HCT116 (cell line): ENCODE results near the gene TNFSF13B. TPM values are rescaled to one million over a fixed set of nuclear protein-coding genes. Genes with fewer than 3 reads are reported as not detected.
"Not testable (repeated sequence)": the region's sequence is repeated elsewhere in the genome, so short reads cannot be mapped to it uniquely, and the experiment has no call there.

Experiments
- ATAC-seq: fragments of 200-7000 bp; cut with Tn5 transposase; 2 replicates; pipeline ENCODE4 v1.9.1; 2020; ENCODE audit warnings: mild to moderate bottlenecking, moderate library complexity
- BruUV-seq: library from RNA; stranded (reverse); fragments of 400-500 nt; replicated peaks from 2 replicates; lab custom pipeline; 2021; lab: Mats Ljungman, UMichigan
- CTCF ChIA-PET: fragments of 300-600 bp; sonication (Branson Sonifier 250); formaldehyde crosslinking; loops from one replicate; lab custom pipeline; 2021; ENCODE audit warnings: antibody characterized with exemption; lab: Charles Lee
- POLR2A ChIA-PET: fragments of 300-600, 350-600 bp; sonication (Branson Sonifier 250); formaldehyde crosslinking; loops from one replicate; lab custom pipeline; 2021; ENCODE audit warnings: antibody characterized with exemption; lab: Charles Lee
- RAD21 ChIA-PET, 2 experiments: fragments of 300-600 bp; sonication (Branson Sonifier 250); formaldehyde crosslinking; loops; one replicate each; lab custom pipeline; 2023; ENCODE audit warnings: low total read pairs in 2 of 2; ENCODE audit not compliant: uncharacterized antibody in 2 of 2, unreplicated experiment in 2 of 2, low non-redundant PET in 1 of 2; lab: Charles Lee
- DNase-seq: peaks from one replicate; pipeline ENCODE4 v3.0.0-alpha.2; 2010; ENCODE audit warnings: low read depth, low spot score
- H2AFZ ChIP-seq: fragments of 200-600 bp; shearing (Covaris generic), sonication (generic); 2 replicates; pipeline ENCODE4 v1.6.1; 2017; ENCODE audit warnings: low read depth, mixed run types, mixed read lengths, antibody characterized with exemption, low read length; ENCODE audit not compliant: poor library complexity, severe bottlenecking
- H3K27ac ChIP-seq: 2 replicates; pipeline ENCODE4 v1.5.1; 2012; ENCODE audit warnings: low read depth, low read length
- H3K27me3 ChIP-seq: fragments of 200-600 bp; sonication (generic); 2 replicates; pipeline ENCODE4 v1.6.1; 2016; ENCODE audit warnings: mixed run types, low read length, mixed read lengths; ENCODE audit not compliant: insufficient read depth
- H3K36me3 ChIP-seq, 2 experiments: fragments of 200-500 bp in 1 of 2; fragments of 200-600 bp in 1 of 2; sonication (Bioruptor generic) in 1 of 2; sonication (generic) in 1 of 2; 2 replicates each; pipeline versions ENCODE4 v1.5.1 to v1.6.1; 2014 to 2016; ENCODE audit warnings: low read length in 2 of 2, inconsistent platforms in 1 of 2, mixed read lengths in 1 of 2, mixed run types in 1 of 2; ENCODE audit not compliant: insufficient read depth in 2 of 2, control insufficient read depth in 1 of 2
- H3K4me1 ChIP-seq, 2 experiments: fragments of 200-600 bp in 1 of 2; sonication (generic) in 1 of 2; 2 replicates each; pipeline versions ENCODE4 v1.5.1 to v1.6.1; 2012 to 2017; ENCODE audit warnings: low read length in 2 of 2, inconsistent platforms in 1 of 2, mild to moderate bottlenecking in 1 of 2, mixed read lengths in 1 of 2, mixed run types in 1 of 2, moderate library complexity in 1 of 2; ENCODE audit not compliant: insufficient read depth in 2 of 2, control insufficient read depth in 1 of 2
- H3K4me2 ChIP-seq: fragments of 200-600 bp; sonication (generic); 2 replicates; pipeline ENCODE4 v1.6.1; 2017; ENCODE audit warnings: mixed run types, low read length, mixed read lengths
- H3K4me3 ChIP-seq, 2 experiments: fragments of 200-600 bp in 1 of 2; sonication (generic) in 1 of 2; replicated peaks in 1 of 2; 2 replicates each; pipeline ENCODE4 v1.5.1; 2011 to 2016; ENCODE audit warnings: low read length in 2 of 2, control low read depth in 1 of 2, low read depth in 1 of 2, mild to moderate bottlenecking in 1 of 2, mixed read lengths in 1 of 2, mixed run types in 1 of 2
- H3K79me2 ChIP-seq: fragments of 200-600 bp; sonication (generic); 2 replicates; pipeline ENCODE4 v1.6.1; 2017; ENCODE audit warnings: mild to moderate bottlenecking, mixed run types, low read length, moderate library complexity, mixed read lengths; ENCODE audit not compliant: insufficient read depth
- H3K9ac ChIP-seq: fragments of 200-600 bp; sonication (generic); 2 replicates; pipeline ENCODE4 v1.6.1; 2016; ENCODE audit warnings: low read length, mixed read lengths
- H3K9me2 ChIP-seq: fragments of 200-600 bp; sonication (generic), shearing (Covaris generic); 2 replicates; pipeline ENCODE4 v1.6.1; 2017; ENCODE audit warnings: mixed run types, mild to moderate bottlenecking, moderate library complexity; ENCODE audit not compliant: insufficient read depth
- H3K9me3 ChIP-seq, 2 experiments: fragments of 200-500 bp in 1 of 2; fragments of 200-600 bp in 1 of 2; sonication (Bioruptor generic) in 1 of 2; sonication (generic) in 1 of 2; 2 replicates each; pipeline ENCODE4 v1.6.1; 2014 to 2017; ENCODE audit warnings: low read length in 2 of 2, mixed read lengths in 2 of 2, inconsistent platforms in 1 of 2, low read depth in 1 of 2, mild to moderate bottlenecking in 1 of 2, mixed run types in 1 of 2, moderate library complexity in 1 of 2; ENCODE audit not compliant: control insufficient read depth in 1 of 2, insufficient read depth in 1 of 2
- H4K20me1 ChIP-seq: fragments of 200-600 bp; sonication (generic), shearing (Covaris generic); 2 replicates; pipeline ENCODE4 v1.6.1; 2017; ENCODE audit warnings: mixed run types, mild to moderate bottlenecking, moderate library complexity; ENCODE audit not compliant: insufficient read depth
- CEBPB ChIP-seq: IDR thresholded peaks from 2 replicates; pipeline ENCODE4 v1.6.1; 2012; ENCODE audit warnings: low read depth
- EGR1 ChIP-seq: IDR thresholded peaks from 2 replicates; pipeline ENCODE4 v1.6.1; 2012; ENCODE audit warnings: low read depth
- EZH2phosphoT487 ChIP-seq: fragments of 200-600 bp; IDR thresholded peaks from 2 replicates; pipeline ENCODE4 v1.6.1; 2018; ENCODE audit warnings: antibody characterized with exemption, borderline replicate concordance
- FOSL1 ChIP-seq: IDR thresholded peaks from 2 replicates; pipeline ENCODE4 v1.6.1; 2012; ENCODE audit warnings: low read depth
- JUND ChIP-seq: IDR thresholded peaks from 2 replicates; pipeline ENCODE4 v1.6.1; 2012
- POLR2A ChIP-seq: IDR thresholded peaks from 2 replicates; pipeline ENCODE4 v1.7.0; 2011; ENCODE audit warnings: borderline replicate concordance; ENCODE audit not compliant: insufficient read depth, insufficient read length; ENCODE audit errors: extremely low read depth
- POLR2AphosphoS5 ChIP-seq: IDR thresholded peaks from 2 replicates; pipeline ENCODE4 v1.6.1; 2011; ENCODE audit warnings: mild to moderate bottlenecking, low read depth, low read length, moderate library complexity
- REST ChIP-seq: IDR thresholded peaks from 2 replicates; pipeline ENCODE4 v1.6.1; 2012; ENCODE audit warnings: low read depth
- SP1 ChIP-seq: IDR thresholded peaks from 2 replicates; pipeline ENCODE4 v1.6.1; 2012; ENCODE audit warnings: low read depth
- TCF7L2 ChIP-seq: IDR thresholded peaks from 2 replicates; pipeline ENCODE4 v1.7.0; 2011; ENCODE audit warnings: borderline replicate concordance, inconsistent platforms; ENCODE audit not compliant: insufficient read depth, insufficient read length; ENCODE audit errors: extremely low read depth
- ZFX ChIP-seq: fragments of 450-650 bp; IDR thresholded peaks from 2 replicates; pipeline ENCODE4 v1.6.1; 2017
- intact Hi-C: fragments of 100-400 bp; cut with micrococcal nuclease; formaldehyde crosslinking; loops from 2 replicates; pipeline ENCODE4 v1.10.0; 2022
- total RNA-seq: library from RNA; stranded (reverse); gene quantifications from one replicate; pipeline ENCODE4 v1.2.1, GENCODE V29; 2021; ENCODE audit not compliant: unreplicated experiment
- TF ChIP-seq, protein P1 (sequence below): IDR thresholded peaks from 2 replicates; pipeline ENCODE4 v1.6.1; 2012

Gene TNFSF13B
- total RNA-seq, 1 experiment from 2014 or later, result 1.3 TPM

DNA sequence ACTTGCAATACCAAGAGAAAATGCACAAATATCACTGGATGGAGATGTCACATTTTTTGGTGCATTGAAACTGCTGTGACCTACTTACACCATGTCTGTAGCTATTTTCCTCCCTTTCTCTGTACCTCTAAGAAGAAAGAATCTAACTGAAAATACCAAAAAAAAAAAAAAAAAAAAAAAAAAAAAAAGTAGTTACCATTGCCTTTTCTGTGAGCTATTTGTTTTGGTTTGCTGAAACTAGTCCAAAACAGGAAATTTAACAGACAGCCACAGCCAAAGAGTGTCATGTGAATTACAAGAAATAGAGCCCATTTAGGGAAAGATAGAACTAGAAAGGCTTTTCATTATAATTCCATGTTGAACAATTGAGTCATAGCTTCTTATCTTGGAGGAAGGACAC, 37.3 kb downstream of the TNFSF13B start:
- ATAC-seq, result no peak
- TF ChIP-seq, protein P1, sequence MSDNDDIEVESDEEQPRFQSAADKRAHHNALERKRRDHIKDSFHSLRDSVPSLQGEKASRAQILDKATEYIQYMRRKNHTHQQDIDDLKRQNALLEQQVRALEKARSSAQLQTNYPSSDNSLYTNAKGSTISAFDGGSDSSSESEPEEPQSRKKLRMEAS, result no peak
- no peak for TF ChIP-seq EZH2phosphoT487
- no peak for TF ChIP-seq EGR1
- no peak for TF ChIP-seq ZFX
- TF ChIP-seq SP1, result no peak
- TF ChIP-seq POLR2A, result no peak
- TF ChIP-seq POLR2AphosphoS5, result no peak
- TF ChIP-seq REST, result no peak
- TF ChIP-seq CEBPB, result no peak
- TF ChIP-seq TCF7L2, result no peak
- no peak for TF ChIP-seq JUND
- no peak for TF ChIP-seq FOSL1
- no TSS peak for BruUV-seq

DNA sequence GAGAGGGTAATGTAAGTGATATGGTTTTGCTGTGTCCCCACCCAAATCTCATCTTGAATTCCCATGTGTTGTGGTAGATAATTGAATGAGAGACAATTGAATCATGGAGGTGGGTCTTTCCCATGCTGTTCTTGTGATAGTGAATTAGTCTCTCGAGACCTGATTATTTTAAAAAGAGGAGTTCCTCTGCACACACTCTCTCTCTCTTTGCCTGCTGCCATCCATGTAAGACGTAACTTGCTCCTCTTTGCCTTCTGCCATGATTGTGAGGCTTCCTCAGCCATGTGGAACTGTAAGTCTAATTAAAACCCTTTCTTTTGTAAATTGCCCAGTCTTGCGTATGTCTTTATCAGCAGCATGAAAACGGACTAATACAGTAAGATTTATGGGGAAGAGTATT, 42.1 kb downstream of the TNFSF13B start:
- H3K27me3 ChIP-seq, H4K20me1 ChIP-seq, H3K27ac ChIP-seq, BruUV-seq, RAD21 ChIA-PET, CTCF ChIA-PET, POLR2A ChIA-PET, H3K9me3 ChIP-seq, ATAC-seq, H3K9ac ChIP-seq, H3K36me3 ChIP-seq, H2AFZ ChIP-seq, DNase-seq, H3K4me2 ChIP-seq, H3K4me1 ChIP-seq, H3K79me2 ChIP-seq, H3K9me2 ChIP-seq, H3K4me3 ChIP-seq, intact Hi-C loops: not testable (repeated sequence)

More for the DNA sequence above, 37.3 kb downstream of the TNFSF13B start:
- CTCF ChIA-PET, result no interaction called here
- Histone ChIP-seq H3K4me1 (no peaks in the 10 kb centered on the region), H3K9me3 (no peaks in the 10 kb centered on the region), H3K9ac (no peak overlapping the region), H3K36me3 (no peaks in the 10 kb centered on the region), H3K9me2 (no peaks in the 10 kb centered on the region), H4K20me1 (no peaks in the 10 kb centered on the region), H3K4me2 (no peak overlapping the region), H3K79me2 (no peaks in the 10 kb centered on the region), H3K4me3 (no peak overlapping the region), H3K27me3 (no peaks in the 10 kb centered on the region), H2AFZ (no peak overlapping the region), H3K27ac (no peak overlapping the region)
- no peak for DNase-seq
- POLR2A ChIA-PET, result no interaction called here
- RAD21 ChIA-PET, result no interaction called here
- intact Hi-C loops, result no loop called here
